Body of pancreas (tissue), 4 donors: Measurements from ENCODE around the gene FA2H. TPM values are rescaled to one million over a fixed set of nuclear protein-coding genes. Genes with fewer than 3 reads are reported as not detected.
A peak's percentile ranks its signal among the peaks of the same experiment; 100 is the strongest.
"Not testable (repeated sequence)": the region's sequence is repeated elsewhere in the genome, so short reads cannot be mapped to it uniquely, and the experiment has no call there.

Experiments used
- ATAC-seq: fragments of 150-250 bp; one replicate; pipeline ENCODE4 v1.9.1; 2016
- DNase-seq, 4 donors: peaks; one replicate each; pipeline ENCODE4 v3.0.0-alpha.2; 2019
- H3K27ac ChIP-seq, 4 donors: fragments of 200-600 bp; sonication (generic); 1 replicate in 3 of 4; 2 replicates in 1 of 4; pipeline versions ENCODE4 v1.5.1 to v1.6.1; 2016 to 2019; ENCODE audit warnings: mild to moderate bottlenecking in 1 of 4, mixed read lengths in 1 of 4, moderate library complexity in 1 of 4
- H3K27me3 ChIP-seq, 2 donors: fragments of 200-600 bp; sonication (generic); one replicate each; pipeline ENCODE4 v1.6.0; 2016; ENCODE audit warnings: mild to moderate bottlenecking in 1 of 2
- H3K36me3 ChIP-seq, 2 donors: fragments of 200-600 bp; sonication (generic); replicated peaks in 1 of 2; 2 replicates each; pipeline ENCODE4 v1.5.1; 2016; ENCODE audit warnings: low read depth in 2 of 2; ENCODE audit not compliant: insufficient read depth in 1 of 2
- H3K4me1 ChIP-seq: fragments of 200-600 bp; sonication (generic); one replicate; pipeline ENCODE4 v1.6.0; 2016
- H3K4me3 ChIP-seq, 2 donors: fragments of 200-600 bp; sonication (generic); 1 replicate in 1 of 2; 2 replicates in 1 of 2; pipeline ENCODE4 v1.5.1; 2016 to 2019
- H3K9me3 ChIP-seq, 3 donors: fragments of 200-600 bp; sonication (generic); 1 replicate in 2 of 3; 2 replicates in 1 of 3; pipeline ENCODE4 v1.5.1; 2016
- POLR2A ChIP-seq, 3 donors: fragments of 450-650 bp; IDR thresholded peaks; one replicate each; pipeline ENCODE4 v1.6.1; 2016; ENCODE audit warnings: antibody characterized with exemption in 3 of 3, mild to moderate bottlenecking in 2 of 3
- WGBS, 2 donors: methylation state at CpG; one replicate each; pipeline ENCODE4 v1.1.5; 2017; 5-methylcytosine and 5-hydroxymethylcytosine counted together
- intact Hi-C: fragments of 100-400 bp; cut with DNase I; formaldehyde crosslinking; loops from one replicate; pipeline ENCODE4 v1.15.1; 2023
- total RNA-seq, 2 donors: library from RNA; depleted of rRNA; stranded (reverse); fragments of >200 nt; gene quantifications; one replicate each; pipeline ENCODE4 v1.1.0, GENCODE V29; 2016
- TF ChIP-seq, protein P1 (sequence below), 7 experiments: fragments of 450-650 bp in 4 of 7; fragments of 200-600 bp in 3 of 7; sonication (generic) in 3 of 7; IDR thresholded peaks; one replicate each; pipeline ENCODE4 v1.5.1; 2016 to 2019; ENCODE audit warnings: antibody characterized with exemption in 7 of 7

The FA2H gene, protein sequence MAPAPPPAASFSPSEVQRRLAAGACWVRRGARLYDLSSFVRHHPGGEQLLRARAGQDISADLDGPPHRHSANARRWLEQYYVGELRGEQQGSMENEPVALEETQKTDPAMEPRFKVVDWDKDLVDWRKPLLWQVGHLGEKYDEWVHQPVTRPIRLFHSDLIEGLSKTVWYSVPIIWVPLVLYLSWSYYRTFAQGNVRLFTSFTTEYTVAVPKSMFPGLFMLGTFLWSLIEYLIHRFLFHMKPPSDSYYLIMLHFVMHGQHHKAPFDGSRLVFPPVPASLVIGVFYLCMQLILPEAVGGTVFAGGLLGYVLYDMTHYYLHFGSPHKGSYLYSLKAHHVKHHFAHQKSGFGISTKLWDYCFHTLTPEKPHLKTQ
- total RNA-seq: 1 to 10 TPM; 3.3 to 5.4 TPM

DNA sequence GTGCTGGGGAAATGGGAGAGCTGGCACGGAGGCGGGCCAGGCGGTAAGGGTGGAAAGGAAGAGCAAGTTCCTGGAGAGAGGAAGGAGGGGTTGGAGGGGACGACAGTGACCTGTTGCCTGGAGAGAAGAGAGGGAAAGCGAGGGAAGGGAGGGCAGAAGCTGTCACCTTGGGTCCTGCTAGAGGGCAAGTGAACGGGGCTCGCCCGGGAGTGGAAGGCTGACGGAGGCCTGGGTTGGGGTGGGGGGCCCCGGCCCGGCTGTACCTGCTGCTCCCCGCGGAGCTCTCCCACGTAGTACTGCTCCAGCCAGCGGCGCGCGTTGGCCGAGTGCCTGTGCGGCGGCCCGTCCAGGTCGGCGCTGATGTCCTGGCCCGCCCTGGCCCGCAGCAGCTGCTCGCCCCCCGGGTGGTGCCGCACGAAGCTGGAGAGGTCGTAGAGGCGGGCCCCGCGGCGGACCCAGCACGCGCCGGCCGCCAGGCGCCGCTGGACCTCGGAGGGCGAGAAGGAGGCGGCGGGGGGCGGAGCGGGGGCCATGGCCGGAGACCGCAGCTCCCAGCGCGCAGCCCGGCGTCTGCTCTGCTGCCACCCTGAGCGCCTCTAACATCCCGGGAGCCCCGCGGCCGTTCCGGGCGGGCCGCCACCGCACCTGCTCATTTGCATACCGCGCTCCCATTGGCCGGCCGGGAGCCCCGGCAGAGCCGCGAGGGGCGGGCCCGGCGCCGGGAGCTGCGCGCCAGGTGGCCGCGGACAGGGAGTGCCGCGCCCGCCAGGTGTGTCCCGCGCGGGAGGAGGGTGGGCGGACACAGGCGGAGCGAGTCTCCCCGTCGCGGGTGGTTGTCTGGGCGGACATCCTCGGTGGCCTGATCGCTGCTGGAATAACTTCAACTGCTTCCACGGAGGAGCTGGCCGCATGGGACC, at the start of gene FA2H:
Gene FA2H (minus strand): TSS at position 598 of the 917 bp plus-strand sequence. CDS start 65 bp downstream, at position 533.
- Histone ChIP-seq H3K4me3 (peak within 1 kb of the TSS; percentile 6 to 63), H3K36me3 (no peaks in the 10 kb centered on the region), H3K9me3 (no peaks in the 10 kb centered on the region), H3K4me1 (peaks cover 15% of the 10 kb centered on the region), H3K27ac (peak within 1 kb of the TSS; percentile 76 to 90 (median 84)), H3K27me3 (no peaks in the 10 kb centered on the region)
- peak; percentile 84 to 97 (median 87) for TF ChIP-seq POLR2A (IDR thresholded peaks at IDR 0.05)
- TF ChIP-seq, protein P1, sequence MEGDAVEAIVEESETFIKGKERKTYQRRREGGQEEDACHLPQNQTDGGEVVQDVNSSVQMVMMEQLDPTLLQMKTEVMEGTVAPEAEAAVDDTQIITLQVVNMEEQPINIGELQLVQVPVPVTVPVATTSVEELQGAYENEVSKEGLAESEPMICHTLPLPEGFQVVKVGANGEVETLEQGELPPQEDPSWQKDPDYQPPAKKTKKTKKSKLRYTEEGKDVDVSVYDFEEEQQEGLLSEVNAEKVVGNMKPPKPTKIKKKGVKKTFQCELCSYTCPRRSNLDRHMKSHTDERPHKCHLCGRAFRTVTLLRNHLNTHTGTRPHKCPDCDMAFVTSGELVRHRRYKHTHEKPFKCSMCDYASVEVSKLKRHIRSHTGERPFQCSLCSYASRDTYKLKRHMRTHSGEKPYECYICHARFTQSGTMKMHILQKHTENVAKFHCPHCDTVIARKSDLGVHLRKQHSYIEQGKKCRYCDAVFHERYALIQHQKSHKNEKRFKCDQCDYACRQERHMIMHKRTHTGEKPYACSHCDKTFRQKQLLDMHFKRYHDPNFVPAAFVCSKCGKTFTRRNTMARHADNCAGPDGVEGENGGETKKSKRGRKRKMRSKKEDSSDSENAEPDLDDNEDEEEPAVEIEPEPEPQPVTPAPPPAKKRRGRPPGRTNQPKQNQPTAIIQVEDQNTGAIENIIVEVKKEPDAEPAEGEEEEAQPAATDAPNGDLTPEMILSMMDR (IDR thresholded peaks at IDR 0.05): peak; percentile 22 to 72 (median 48)
- DNase-seq: peak; percentile 94 to 98 (median 96)
- intact Hi-C loops: no loop called here
- ATAC-seq: peak; percentile 99
- 0 to 4% methylated on average over 9 to 90 of the region's 94 CpGs for WGBS, 2 donors

DNA sequence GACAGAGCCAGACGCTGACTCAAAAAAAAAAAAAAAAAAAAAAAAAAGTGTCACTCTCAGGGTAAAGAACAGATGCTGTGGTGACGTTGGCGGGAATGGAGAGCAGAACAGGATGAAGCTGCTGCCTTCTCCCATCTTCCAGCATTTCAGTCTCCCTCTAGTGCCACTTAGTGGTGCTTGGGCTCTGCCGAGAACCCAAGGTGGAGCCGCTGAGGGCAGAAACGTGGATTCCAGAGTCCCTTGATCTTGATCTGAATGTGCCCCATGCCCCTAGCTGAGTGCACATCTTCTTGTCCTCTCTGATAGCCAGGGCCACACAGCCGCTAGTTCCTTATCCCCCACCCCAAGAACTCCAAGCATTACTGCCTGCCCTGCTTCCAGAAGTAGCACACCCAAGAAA, 43.2 kb upstream of the FA2H start:
- Histone ChIP-seq H3K9me3 (no peaks in the 10 kb centered on the region), H3K27ac (no peak overlapping the region), H3K36me3 (no peaks in the 10 kb centered on the region), H3K4me3 (no peak overlapping the region), H3K4me1 (peaks cover 6% of the 10 kb centered on the region), H3K27me3 (no peaks in the 10 kb centered on the region)
- 52 to 57% methylated on average over 7 of the region's 7 CpGs for WGBS, 2 donors
- intact Hi-C loops: no loop called here
- TF ChIP-seq, protein P1 (IDR thresholded peaks at IDR 0.05): no peak
- DNase-seq: no peak
- no peak for ATAC-seq

DNA sequence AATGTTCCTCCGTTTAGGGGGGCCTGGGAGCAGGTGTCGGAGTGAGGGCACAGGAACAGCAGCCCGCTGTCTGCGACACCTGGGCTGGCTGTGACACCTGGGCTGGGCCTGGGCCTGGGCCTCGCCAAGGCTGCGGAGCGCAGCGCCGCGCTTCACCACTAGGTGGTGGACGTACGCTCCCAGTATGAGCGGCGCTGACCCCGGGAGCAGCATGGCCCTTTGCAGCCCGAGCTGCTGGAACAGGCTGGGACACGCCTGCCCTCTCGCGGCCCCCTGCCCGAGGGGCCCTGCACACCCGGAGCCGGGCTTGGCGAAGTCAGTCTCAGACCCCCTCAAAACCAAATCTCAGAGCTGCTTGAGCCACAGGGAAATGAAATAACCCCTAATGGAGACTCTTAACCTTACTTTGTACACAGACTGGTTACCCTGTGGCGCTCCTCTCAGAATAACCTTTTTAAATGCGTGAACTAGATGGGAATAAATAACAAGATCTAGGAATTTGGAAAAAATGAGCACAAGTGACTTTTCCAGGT, 38.6 kb upstream of the FA2H start:
- DNase-seq: peak; percentile 89 to 94 (median 90)
- H3K4me3 ChIP-seq: no peak overlapping the region
- H3K9me3 ChIP-seq: no peaks in the 10 kb centered on the region
- TF ChIP-seq, protein P1 (IDR thresholded peaks at IDR 0.05): peak; percentile 92 to 99 (median 97)
- no peak for TF ChIP-seq POLR2A (IDR thresholded peaks at IDR 0.05)
- no peak overlapping the region for H3K27ac ChIP-seq
- intact Hi-C loops: no loop called here
- peaks cover 7% of the 10 kb centered on the region for H3K4me1 ChIP-seq
- ATAC-seq: peak; percentile 100
- 6 to 24% methylated on average over 6 to 23 of the region's 25 CpGs for WGBS, 2 donors
- no peaks in the 10 kb centered on the region for H3K27me3 ChIP-seq
- no peaks in the 10 kb centered on the region for H3K36me3 ChIP-seq

DNA sequence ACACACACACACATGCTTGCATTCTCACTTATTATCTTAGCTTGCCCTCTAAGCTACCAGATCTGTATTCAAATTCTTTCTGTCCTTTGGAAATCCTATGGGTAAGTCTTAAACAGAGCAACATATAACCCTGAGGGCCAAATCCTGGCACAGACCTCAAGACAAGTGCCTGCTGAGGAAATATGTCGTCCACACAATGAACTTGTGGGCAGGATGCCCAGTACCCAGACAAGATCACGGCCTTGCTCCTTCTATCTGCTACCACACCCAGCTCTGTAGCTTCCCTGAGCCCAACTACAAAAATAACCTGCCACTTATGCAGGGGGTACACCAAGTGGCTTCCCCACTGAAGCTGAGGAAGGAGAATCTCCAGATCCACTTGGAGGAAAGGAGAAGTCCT, 37.3 kb upstream of the FA2H start:
- WGBS, 2 donors: 20 to 54% methylated on average over 2 of the region's 2 CpGs
- no peak for TF ChIP-seq POLR2A (IDR thresholded peaks at IDR 0.05)
- TF ChIP-seq, protein P1 (IDR thresholded peaks at IDR 0.05): no peak
- intact Hi-C loops: no loop called here

DNA sequence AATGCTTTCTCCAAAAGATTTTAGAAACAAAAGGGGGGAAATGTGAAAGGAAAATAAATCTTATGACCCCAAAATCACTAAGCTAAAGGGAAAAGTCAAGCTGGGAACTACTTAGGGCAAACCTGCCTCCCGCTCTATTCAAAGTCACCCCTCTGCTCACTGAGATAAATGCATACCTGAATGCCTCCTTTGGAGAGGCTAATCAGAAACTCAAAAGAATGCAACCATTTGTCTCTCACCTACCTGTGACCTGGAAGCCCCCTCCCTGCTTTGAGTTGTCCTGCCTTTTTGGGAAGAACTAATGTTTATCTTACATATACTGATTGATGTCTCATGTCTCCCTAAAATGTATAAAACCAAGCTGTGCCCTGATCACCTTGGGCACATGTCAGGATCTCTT, 36.6 kb upstream of the FA2H start:
- H3K27ac ChIP-seq, H3K4me1 ChIP-seq, H3K27me3 ChIP-seq, DNase-seq, H3K9me3 ChIP-seq, intact Hi-C loops, H3K36me3 ChIP-seq, ATAC-seq, H3K4me3 ChIP-seq: not testable (repeated sequence)
- WGBS, 2 donors: 85 to 95% methylated on average over 1 of the region's 1 CpG

More for the DNA sequence above, 37.3 kb upstream of the FA2H start:
- H3K4me3 ChIP-seq: no peak overlapping the region
- H3K27me3 ChIP-seq: no peaks in the 10 kb centered on the region
- H3K36me3 ChIP-seq: no peaks in the 10 kb centered on the region
- no peaks in the 10 kb centered on the region for H3K9me3 ChIP-seq
- ATAC-seq (no peak), DNase-seq (no peak)
- peaks cover 7% of the 10 kb centered on the region for H3K4me1 ChIP-seq
- no peak overlapping the region for H3K27ac ChIP-seq
